ENCODE results near the gene ARSG.

Gene ARSG

DNA sequence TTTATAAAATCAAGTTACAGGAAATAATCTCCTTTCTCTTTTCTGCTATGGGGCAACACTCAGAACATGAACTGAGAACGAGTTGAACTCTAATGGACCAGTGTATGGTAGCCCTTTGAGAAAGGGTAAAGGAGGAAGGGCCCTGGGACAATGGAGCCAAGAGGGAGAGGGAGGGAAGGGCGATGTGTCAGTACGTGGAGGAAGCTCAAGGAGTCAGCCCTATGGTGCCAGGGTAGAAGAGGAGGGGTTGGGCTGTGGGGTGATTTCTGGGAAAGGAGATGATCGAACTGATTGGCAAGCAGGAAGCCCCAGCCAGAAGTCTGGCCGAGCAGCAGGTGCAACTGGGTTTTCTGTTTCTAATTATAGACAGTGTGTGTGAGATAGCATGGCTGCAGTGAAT lies 170.3 kb downstream of the ARSG start:
- H3K4me3 ChIP-seq (ENCODE audit: low read length) = no peak overlapping the region
- TF ChIP-seq, protein P1, sequence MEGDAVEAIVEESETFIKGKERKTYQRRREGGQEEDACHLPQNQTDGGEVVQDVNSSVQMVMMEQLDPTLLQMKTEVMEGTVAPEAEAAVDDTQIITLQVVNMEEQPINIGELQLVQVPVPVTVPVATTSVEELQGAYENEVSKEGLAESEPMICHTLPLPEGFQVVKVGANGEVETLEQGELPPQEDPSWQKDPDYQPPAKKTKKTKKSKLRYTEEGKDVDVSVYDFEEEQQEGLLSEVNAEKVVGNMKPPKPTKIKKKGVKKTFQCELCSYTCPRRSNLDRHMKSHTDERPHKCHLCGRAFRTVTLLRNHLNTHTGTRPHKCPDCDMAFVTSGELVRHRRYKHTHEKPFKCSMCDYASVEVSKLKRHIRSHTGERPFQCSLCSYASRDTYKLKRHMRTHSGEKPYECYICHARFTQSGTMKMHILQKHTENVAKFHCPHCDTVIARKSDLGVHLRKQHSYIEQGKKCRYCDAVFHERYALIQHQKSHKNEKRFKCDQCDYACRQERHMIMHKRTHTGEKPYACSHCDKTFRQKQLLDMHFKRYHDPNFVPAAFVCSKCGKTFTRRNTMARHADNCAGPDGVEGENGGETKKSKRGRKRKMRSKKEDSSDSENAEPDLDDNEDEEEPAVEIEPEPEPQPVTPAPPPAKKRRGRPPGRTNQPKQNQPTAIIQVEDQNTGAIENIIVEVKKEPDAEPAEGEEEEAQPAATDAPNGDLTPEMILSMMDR (conservative IDR thresholded peaks at IDR 0.05; ENCODE audit: low read length) = no peak
- no peak for DNase-seq (ENCODE audit: low read depth)

DNA sequence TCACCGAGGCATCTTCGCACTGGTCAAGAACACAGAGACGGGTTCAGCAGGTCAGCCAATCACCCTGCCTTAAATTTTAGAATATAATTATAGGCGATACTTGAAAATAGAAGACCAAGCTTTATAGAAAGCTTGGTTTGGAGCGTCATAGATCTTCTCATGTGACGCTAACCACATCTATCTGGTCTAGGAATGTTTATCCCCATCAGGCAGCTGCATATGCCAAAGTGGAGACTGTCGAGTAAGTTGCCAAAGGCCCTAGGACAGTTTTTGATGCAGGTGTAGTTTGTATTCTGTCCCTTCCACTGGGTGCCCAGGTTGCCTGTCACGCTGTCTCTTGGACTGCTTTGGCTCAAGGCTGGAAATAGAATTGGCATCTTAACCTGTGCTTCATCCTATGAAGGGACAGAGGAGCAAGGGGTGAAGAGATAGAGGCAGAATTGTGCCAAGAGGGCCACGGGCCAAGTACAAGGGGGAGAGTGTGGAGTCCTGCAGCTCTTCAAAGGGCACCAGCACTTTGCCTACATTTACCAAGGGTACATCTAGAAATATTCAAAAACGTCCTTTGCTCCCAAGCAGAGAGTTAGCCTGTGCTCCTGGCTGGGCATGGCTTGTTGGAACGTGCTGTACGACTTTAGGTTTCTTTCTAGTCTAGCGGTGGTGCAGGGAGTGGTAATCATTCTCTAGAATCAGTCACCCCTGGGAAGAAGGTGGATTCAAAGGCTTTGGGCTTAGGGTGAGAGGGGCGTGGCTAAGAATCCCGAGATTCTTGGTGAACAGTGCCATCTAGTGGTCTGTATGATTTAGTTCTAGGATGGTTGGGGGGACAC lies 171.3 kb downstream of the ARSG start:
- TF ChIP-seq, protein P1 (conservative IDR thresholded peaks at IDR 0.05; ENCODE audit: low read length) = peak; percentile 70
- no peak overlapping the region for H3K4me3 ChIP-seq (ENCODE audit: low read length)
- DNase-seq (ENCODE audit: low read depth) = peak; percentile 79

DNA sequence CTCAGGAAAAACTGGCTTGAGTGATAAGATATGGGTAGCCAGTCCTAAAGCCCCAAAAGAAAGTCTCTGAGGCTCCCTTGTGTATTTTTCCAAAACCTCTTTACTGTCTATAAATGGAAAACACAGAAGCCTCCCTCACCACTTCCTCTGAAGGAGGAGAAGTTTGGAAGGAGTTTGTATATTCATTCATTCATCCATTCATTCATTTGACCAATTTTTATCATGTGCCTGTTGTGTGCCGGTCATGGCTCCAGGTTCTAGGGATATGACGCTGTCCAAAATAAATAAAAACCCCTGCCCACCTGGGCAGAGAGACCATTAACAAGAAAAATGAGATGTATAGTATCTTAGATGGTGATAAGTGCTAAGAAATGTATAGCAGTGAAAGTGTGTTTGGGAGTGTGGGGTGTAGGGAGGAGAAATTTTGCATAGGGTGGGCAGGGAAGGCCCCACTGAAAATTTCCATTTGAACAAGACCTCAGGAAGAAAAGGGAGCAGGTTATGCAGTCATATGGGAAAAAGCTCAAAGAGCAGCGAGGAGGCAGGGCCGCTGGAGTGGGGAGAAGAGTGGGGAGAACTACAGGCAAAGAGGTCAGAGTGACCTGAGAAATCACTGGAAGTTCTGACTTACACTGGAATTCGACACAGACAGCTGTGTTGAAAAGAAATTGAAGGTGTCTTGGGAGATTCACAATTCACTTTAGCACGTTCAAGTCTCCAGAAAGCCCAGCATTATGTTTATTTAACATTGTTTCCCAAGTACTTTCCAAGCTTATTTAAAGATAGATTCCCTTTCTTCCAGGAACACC lies 172.1 kb downstream of the ARSG start:
- TF ChIP-seq, protein P1 (conservative IDR thresholded peaks at IDR 0.05; ENCODE audit: low read length) = no peak
- H3K4me3 ChIP-seq (ENCODE audit: low read length) = no peak overlapping the region
- DNase-seq (ENCODE audit: low read depth) = no peak

DNA sequence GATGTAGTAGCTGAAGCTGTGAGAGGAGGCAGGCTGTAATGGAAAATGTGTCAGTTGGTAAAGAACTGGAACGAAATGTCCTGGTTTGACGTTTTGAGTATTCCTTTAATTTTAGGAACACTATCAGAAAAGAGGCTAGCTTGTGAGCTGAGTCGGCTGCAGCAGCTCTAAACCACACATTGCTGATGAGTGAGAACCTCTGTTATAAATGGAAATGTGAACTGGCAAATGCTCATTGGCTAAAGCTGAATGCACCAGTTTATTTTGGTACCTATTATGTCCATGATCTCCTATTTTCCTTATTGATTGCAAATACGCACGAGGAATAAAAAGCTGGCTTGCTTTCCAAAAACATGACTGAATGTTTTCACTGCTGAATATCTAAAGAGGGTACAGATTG lies 177.0 kb downstream of the ARSG start:
- no peak for DNase-seq (ENCODE audit: low read depth)
- TF ChIP-seq, protein P1 (conservative IDR thresholded peaks at IDR 0.05; ENCODE audit: low read length) = no peak
- no peak overlapping the region for H3K4me3 ChIP-seq (ENCODE audit: low read length)

DNA sequence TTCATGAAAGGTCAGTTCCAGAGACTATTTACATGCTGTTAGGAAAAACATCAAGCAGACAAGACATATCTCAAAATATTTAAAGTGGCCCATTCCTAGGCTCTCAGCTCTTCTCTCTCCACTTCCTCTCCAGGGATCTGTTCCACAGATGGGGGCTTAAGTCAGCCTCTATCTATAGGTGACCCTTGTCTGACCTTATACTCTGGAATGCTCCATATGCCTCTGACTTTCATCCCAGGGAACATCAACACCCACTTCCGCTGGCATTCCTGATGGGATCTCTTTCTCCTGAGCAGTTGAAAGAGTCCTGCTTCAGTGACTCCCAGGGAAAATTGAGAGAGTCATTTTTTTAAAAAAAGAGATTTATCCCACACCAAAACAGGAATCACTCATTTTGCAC lies 177.5 kb downstream of the ARSG start:
- no peak overlapping the region for H3K4me3 ChIP-seq (ENCODE audit: low read length)
- no peak for DNase-seq (ENCODE audit: low read depth)

More for the DNA sequence above, 177.5 kb downstream of the ARSG start:
- TF ChIP-seq, protein P1 (conservative IDR thresholded peaks at IDR 0.05; ENCODE audit: low read length) = no peak

Measured in AG10803 (cell line).